ENCODE data around the gene AMPH.
"Not testable (repeated sequence)": the region's sequence is repeated elsewhere in the genome, so short reads cannot be mapped to it uniquely, and the experiment has no call there.

AMPH gene

GRCh38 chr7:38354271-38354851 is 276.8 kb downstream of the AMPH start:
- DNase-seq (ENCODE audit: low read depth in 1 of 2, low spot score in 1 of 2) = peak; percentile 35 to 42

GRCh38 chr7:38353431-38353881 is 277.7 kb downstream of the AMPH start:
- DNase-seq (ENCODE audit: low read depth in 1 of 2, low spot score in 1 of 2) = not testable (repeated sequence)

- DNase-seq (ENCODE audit: low read depth in 1 of 2, low spot score in 1 of 2) = no peak
Observed at GRCh38 chr7:38351601-38352000, 279.6 kb downstream of the AMPH start.

DNA sequence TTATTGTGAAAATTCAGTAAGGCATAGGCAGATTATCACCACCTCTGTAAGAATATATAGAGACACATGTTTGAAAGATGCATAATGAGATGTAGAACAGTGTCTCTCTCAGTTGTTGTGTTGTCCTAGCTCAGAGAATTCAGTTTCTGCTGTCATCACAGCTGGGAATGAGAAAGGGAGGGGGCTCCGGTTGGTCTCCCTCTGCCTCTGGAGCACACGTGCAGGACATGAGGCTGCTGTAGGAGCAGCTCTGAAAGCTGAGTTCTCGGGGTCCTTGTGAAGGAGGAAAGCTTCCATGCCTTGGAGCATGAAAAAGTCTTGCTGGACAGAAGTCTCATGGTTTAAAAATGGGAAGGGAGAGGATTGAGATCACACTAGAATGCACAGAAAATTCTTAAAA is 280.4 kb downstream of the AMPH start:
- DNase-seq (ENCODE audit: low read depth in 1 of 2, low spot score in 1 of 2) = not testable (repeated sequence)

GRCh38 chr7:38349869-38350583 is 281.1 kb downstream of the AMPH start:
- DNase-seq (ENCODE audit: low read depth in 1 of 2, low spot score in 1 of 2) = peak in 1 of 2 donors; percentile 31

GRCh38 chr7:38349126-38349795 is 281.9 kb downstream of the AMPH start:
- DNase-seq (ENCODE audit: low read depth in 1 of 2, low spot score in 1 of 2) = not testable (repeated sequence)

DNA sequence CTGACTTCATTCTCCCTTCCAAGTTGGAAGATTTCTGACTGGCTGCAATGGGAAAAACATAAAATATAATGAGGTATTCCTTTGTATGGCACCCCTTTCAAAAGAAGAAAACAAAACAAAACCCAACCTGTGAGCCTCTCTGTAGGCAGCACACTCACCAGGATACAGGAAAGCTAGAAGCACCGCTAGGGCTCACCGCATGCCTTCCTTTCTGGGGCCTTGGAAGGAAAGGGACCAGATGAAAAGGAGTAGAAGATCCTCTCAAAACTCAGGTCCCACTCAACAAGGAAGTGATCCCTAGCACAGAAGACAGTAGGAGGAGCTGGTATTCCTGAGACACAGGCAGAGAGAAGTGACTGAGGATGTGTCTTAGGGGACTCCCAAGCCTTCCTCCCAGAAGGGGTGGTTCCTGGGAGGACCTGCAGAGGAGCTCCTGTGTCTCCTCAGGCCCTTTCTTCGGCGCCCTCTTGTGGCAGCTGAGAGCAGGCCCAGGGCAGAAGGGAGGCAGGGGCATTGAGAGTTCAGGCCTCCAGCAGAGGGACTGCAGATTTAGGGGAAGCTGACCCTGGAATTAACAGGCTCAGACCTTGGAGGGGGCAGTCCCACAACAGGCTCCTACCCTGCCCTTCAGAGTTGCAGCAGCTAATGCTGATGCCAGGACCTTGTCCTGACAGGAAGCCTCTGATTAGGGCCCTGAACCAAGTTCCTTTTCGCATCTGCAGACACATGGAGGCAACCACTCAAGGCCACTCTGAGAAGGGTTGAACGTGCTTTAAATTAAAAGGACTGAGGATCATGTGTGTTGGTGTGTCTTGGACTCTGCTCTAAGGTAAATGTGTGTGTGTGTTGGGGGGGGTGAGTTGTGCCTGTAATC is 285.6 kb downstream of the AMPH start:
- DNase-seq (ENCODE audit: low read depth in 1 of 2, low spot score in 1 of 2) = not testable (repeated sequence)

- not testable (repeated sequence) for DNase-seq (ENCODE audit: low read depth in 1 of 2, low spot score in 1 of 2)
Observed at GRCh38 chr7:38344741-38345140, 286.4 kb downstream of the AMPH start.

DNA sequence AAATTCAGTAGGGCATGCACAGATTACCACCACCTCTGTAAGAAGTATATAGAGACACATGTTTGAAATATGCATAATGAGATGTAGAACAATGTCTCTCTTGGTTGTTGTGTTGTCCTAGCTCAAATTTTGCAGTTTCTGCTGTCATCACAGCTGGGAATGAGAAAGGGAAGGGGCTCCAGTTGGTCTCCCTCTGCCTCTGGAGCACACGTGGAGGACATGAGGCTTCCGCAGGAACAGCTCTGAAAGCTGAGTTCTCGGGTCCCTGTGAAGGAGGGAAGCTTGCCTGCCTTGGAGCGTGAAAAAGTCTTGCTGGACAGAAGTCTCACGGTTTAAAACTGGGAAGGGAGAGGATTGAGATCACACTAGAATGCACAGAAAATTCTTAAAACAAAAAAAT is 289.0 kb downstream of the AMPH start:
- not testable (repeated sequence) for DNase-seq (ENCODE audit: low read depth in 1 of 2, low spot score in 1 of 2)

- DNase-seq (ENCODE audit: low read depth in 1 of 2, low spot score in 1 of 2) = not testable (repeated sequence)
Observed at GRCh38 chr7:38341172-38341705, 289.9 kb downstream of the AMPH start.

- no peak for DNase-seq (ENCODE audit: low read depth in 1 of 2, low spot score in 1 of 2)
Observed at GRCh38 chr7:38339953-38340819, 291.0 kb downstream of the AMPH start.

- not testable (repeated sequence) for DNase-seq (ENCODE audit: low read depth in 1 of 2, low spot score in 1 of 2)
Observed at GRCh38 chr7:38336148-38336515, 295.0 kb downstream of the AMPH start.

DNA sequence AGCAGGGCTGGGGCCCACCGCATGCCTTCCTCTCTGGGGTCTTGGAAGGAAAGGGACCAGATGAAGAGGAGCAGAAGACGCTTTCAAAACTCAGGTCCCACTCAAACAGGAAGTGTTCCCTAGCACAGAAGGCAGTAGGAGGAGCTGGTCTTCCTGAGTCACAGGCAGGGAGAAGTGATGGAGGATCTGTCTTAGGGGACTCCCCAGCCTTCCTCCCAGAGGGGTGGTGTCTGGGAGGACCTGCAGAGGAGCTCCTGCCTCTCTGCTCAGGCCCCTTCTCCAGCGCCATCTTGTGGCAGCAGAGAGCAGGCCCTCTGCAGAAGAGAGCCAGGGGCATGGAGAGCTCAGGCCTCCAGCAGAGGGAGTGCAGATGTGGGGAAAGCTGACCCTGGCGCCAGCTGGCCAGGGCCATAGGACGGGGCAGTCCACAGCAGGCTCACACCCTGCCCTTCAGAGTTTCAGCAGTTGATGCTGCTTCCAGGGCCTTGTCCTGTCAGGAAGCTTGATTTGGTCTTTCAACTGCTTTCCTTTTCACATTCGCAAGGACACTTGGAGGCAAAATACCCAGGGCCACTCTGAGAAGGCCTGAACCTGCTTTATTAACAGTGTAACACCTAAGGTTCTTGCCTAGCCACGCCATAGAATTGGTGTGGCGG is 295.6 kb downstream of the AMPH start:
- peak; percentile 54 to 55 for DNase-seq (ENCODE audit: low read depth in 1 of 2, low spot score in 1 of 2)

DNA sequence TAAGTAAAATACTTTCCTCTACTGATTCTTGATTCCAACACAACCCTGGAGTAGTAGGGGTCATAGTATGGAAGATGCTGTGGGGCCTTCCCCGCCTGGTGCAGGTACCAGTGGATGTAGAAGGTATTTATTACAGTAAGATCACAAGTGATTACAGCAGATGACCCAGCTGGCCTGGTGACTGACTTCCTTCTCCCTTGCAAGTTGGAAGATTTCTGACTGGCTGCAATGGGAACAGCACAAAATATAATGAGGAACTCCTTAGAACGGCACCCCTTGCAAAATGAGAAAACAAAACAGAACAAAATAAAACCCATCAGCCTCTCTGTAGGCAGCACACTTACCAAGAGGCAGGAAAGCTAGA is 296.1 kb downstream of the AMPH start:
- no peak for DNase-seq (ENCODE audit: low read depth in 1 of 2, low spot score in 1 of 2)

GRCh38 chr7:38334163-38334562 is 297.0 kb downstream of the AMPH start:
- no peak for DNase-seq (ENCODE audit: low read depth in 1 of 2, low spot score in 1 of 2)

All from stimulated activated CD4-positive, alpha-beta T cell treated with anti-CD3 and anti-CD28 coated beads, Interleukin-15, amount 100 ng/mL, for 1 hour (primary cell).